ENCODE results near the gene ELOVL5. TPM values are rescaled to one million over a fixed set of nuclear protein-coding genes. Genes with fewer than 3 reads are reported as not detected.

The ELOVL5 gene
- polyA plus RNA-seq, 3 donors = 44.7 to 97.1 (median 69.5) TPM

- H3K27me3 ChIP-seq (ENCODE audit: control insufficient read depth in 2 of 2, insufficient read depth in 2 of 2, low read length in 2 of 2) = no peaks in the 10 kb centered on the region
- Mint-ChIP-seq H3K27ac (no peak overlapping the region), H3K4me1 (peaks cover 54% of the 10 kb centered on the region), H3K4me3 (no peak overlapping the region), H3K27me3 (ENCODE audit: low read depth in 3 of 3) (no peaks in the 10 kb centered on the region), H3K36me3 (peaks cover 21 to 26% of the 10 kb centered on the region in 2 donors), H3K9me3 (no peaks in the 10 kb centered on the region)
- DNase-seq = no peak
- peaks cover 6 to 18% of the 10 kb centered on the region in 2 donors for H3K4me1 ChIP-seq (ENCODE audit: control insufficient read depth in 1 of 2, insufficient read depth in 2 of 2, low read length in 2 of 2)
- peaks cover 95% of the 10 kb centered on the region for H4K20me1 ChIP-seq (ENCODE audit: insufficient read depth, low read length)
- peaks cover 2 to 7% of the 10 kb centered on the region in 2 donors for H3K36me3 ChIP-seq (replicated peaks in 1 of 2; ENCODE audit: control insufficient read depth in 1 of 2, insufficient read depth in 2 of 2, low read length in 2 of 2)
- no peaks in the 10 kb centered on the region for H3K9me3 ChIP-seq (replicated peaks in 1 of 2; ENCODE audit: control insufficient read depth in 1 of 2, insufficient read depth in 1 of 2, low read length in 2 of 2)
- H3K27ac ChIP-seq (ENCODE audit: low read depth in 1 of 2, low read length in 2 of 2) = no peak overlapping the region
- H2AFZ ChIP-seq (ENCODE audit: insufficient read depth, low read depth, low read length, poor library complexity, severe bottlenecking) = no peak overlapping the region
- no CpG with 5 or more reads among the region's 2 CpGs for WGBS (ENCODE audit: insufficient coverage)
- peaks cover 100% of the 10 kb centered on the region for H3K79me2 ChIP-seq (ENCODE audit: insufficient read depth, low read length)
- TF ChIP-seq, protein P1, sequence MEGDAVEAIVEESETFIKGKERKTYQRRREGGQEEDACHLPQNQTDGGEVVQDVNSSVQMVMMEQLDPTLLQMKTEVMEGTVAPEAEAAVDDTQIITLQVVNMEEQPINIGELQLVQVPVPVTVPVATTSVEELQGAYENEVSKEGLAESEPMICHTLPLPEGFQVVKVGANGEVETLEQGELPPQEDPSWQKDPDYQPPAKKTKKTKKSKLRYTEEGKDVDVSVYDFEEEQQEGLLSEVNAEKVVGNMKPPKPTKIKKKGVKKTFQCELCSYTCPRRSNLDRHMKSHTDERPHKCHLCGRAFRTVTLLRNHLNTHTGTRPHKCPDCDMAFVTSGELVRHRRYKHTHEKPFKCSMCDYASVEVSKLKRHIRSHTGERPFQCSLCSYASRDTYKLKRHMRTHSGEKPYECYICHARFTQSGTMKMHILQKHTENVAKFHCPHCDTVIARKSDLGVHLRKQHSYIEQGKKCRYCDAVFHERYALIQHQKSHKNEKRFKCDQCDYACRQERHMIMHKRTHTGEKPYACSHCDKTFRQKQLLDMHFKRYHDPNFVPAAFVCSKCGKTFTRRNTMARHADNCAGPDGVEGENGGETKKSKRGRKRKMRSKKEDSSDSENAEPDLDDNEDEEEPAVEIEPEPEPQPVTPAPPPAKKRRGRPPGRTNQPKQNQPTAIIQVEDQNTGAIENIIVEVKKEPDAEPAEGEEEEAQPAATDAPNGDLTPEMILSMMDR (IDR thresholded peaks at IDR 0.05) = no peak
- intact Hi-C loops (cut with micrococcal nuclease) = loop anchor here in 1 of 2 donors (10.0 kb wide), 3 partner anchors 97 to 313 kb away; no protein-coding TSS in a partner anchor
- no peak overlapping the region for H3K9ac ChIP-seq (ENCODE audit: insufficient read depth, low read length, poor library complexity, severe bottlenecking)
- no peak overlapping the region for H3K4me3 ChIP-seq (replicated peaks in 1 of 3; ENCODE audit: low read depth in 2 of 3, low read length in 3 of 3)
- H3K4me2 ChIP-seq (replicated peaks; ENCODE audit: extremely low read depth, low read length, poor library complexity, severe bottlenecking) = no peak overlapping the region
These were observed 6.5 kb downstream of the ELOVL5 start for GRCh38 chr6:53342217-53342616.

GRCh38 chr6:53340536-53340935 lies 8.2 kb downstream of the ELOVL5 start:
- H3K36me3 ChIP-seq (replicated peaks in 1 of 2; ENCODE audit: control insufficient read depth in 1 of 2, insufficient read depth in 2 of 2, low read length in 2 of 2) = peaks cover 6 to 8% of the 10 kb centered on the region in 2 donors
- peaks cover 11 to 22% of the 10 kb centered on the region in 2 donors for H3K4me1 ChIP-seq (ENCODE audit: control insufficient read depth in 1 of 2, insufficient read depth in 2 of 2, low read length in 2 of 2)
- H3K4me3 Mint-ChIP-seq = no peak overlapping the region
- intact Hi-C loops (cut with micrococcal nuclease) = loop anchor here in 1 of 2 donors (10.0 kb wide), 3 partner anchors 96 to 314 kb away; no protein-coding TSS in a partner anchor
- peaks cover 95% of the 10 kb centered on the region for H4K20me1 ChIP-seq (ENCODE audit: insufficient read depth, low read length)
- peaks cover 58% of the 10 kb centered on the region for H3K4me1 Mint-ChIP-seq
- peaks cover 18 to 24% of the 10 kb centered on the region in 2 donors for H3K36me3 Mint-ChIP-seq
- no peaks in the 10 kb centered on the region for H3K9me3 ChIP-seq (replicated peaks in 1 of 2; ENCODE audit: control insufficient read depth in 1 of 2, insufficient read depth in 1 of 2, low read length in 2 of 2)
- H3K4me3 ChIP-seq (replicated peaks in 1 of 3; ENCODE audit: low read depth in 2 of 3, low read length in 3 of 3) = no peak overlapping the region
- no peaks in the 10 kb centered on the region for H3K27me3 ChIP-seq (ENCODE audit: control insufficient read depth in 2 of 2, insufficient read depth in 2 of 2, low read length in 2 of 2)
- no peak overlapping the region for H3K27ac Mint-ChIP-seq
- H3K27me3 Mint-ChIP-seq (ENCODE audit: low read depth in 3 of 3) = no peaks in the 10 kb centered on the region
- H3K27ac ChIP-seq (ENCODE audit: low read depth in 1 of 2, low read length in 2 of 2) = peak overlapping the region in 1 of 2 donors; percentile 16
- H3K9me3 Mint-ChIP-seq = no peaks in the 10 kb centered on the region
- H2AFZ ChIP-seq (ENCODE audit: insufficient read depth, low read depth, low read length, poor library complexity, severe bottlenecking) = no peak overlapping the region
- 95% methylated on average over 2 of the region's 2 CpGs for WGBS (ENCODE audit: insufficient coverage)
- DNase-seq = no peak
- H3K9ac ChIP-seq (ENCODE audit: insufficient read depth, low read length, poor library complexity, severe bottlenecking) = no peak overlapping the region
- H3K4me2 ChIP-seq (replicated peaks; ENCODE audit: extremely low read depth, low read length, poor library complexity, severe bottlenecking) = no peak overlapping the region
- H3K79me2 ChIP-seq (ENCODE audit: insufficient read depth, low read length) = peaks cover 100% of the 10 kb centered on the region
- TF ChIP-seq, protein P1 (IDR thresholded peaks at IDR 0.05) = no peak

All from CD14-positive monocyte (primary cell).